ENCODE measurements around the gene MYO9A.

MYO9A gene

DNA sequence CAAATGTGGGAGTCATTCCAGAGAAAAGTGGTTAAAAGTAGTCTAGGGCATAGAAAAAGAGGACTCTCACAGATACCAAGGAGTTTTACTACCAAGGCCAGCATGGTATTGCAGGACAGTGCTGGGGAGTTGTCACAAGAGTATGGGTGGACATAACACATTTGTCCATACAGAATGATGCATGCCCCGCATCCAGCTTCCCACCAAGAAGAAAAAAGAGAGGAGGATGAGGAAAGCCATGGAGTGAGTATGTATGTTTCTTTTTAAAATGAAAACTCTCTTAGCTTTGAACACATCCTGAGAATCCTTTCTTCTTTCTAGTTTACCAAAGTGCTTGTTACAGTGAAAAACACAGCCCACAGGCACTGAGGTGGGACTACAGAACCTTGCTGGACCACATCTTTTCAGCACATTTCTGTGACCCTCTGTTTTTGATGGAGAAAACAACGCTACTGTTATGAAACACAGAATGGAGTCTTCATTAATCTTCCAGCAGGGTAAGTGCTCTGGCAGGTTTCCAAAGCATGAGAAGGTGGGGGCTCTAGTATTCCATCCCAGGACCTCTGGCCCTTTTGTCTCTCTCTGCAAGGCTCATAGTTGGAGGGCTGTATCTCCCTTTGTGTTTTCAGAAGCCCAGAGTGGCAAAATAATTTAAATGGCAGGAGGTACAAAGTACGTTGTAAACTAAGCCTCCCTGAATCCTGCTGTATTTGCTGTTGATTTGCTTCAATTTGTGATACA lies 294.9 kb downstream of the MYO9A start:
- Histone ChIP-seq H3K4me1 (ENCODE audit: control insufficient read depth in 1 of 2, insufficient read depth in 1 of 2, low read depth in 1 of 2, low read length in 1 of 2) (no peaks in the 10 kb centered on the region), H3K36me3 (no peaks in the 10 kb centered on the region), H3K9me3 (peaks cover 8% of the 10 kb centered on the region), H3K4me3 (ENCODE audit: low read depth in 1 of 2, low read length in 1 of 2) (no peak overlapping the region), H3K27ac (no peak overlapping the region), H3K27me3 (no peaks in the 10 kb centered on the region)
- TF ChIP-seq, protein P1, sequence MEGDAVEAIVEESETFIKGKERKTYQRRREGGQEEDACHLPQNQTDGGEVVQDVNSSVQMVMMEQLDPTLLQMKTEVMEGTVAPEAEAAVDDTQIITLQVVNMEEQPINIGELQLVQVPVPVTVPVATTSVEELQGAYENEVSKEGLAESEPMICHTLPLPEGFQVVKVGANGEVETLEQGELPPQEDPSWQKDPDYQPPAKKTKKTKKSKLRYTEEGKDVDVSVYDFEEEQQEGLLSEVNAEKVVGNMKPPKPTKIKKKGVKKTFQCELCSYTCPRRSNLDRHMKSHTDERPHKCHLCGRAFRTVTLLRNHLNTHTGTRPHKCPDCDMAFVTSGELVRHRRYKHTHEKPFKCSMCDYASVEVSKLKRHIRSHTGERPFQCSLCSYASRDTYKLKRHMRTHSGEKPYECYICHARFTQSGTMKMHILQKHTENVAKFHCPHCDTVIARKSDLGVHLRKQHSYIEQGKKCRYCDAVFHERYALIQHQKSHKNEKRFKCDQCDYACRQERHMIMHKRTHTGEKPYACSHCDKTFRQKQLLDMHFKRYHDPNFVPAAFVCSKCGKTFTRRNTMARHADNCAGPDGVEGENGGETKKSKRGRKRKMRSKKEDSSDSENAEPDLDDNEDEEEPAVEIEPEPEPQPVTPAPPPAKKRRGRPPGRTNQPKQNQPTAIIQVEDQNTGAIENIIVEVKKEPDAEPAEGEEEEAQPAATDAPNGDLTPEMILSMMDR (IDR thresholded peaks at IDR 0.05): no peak

DNA sequence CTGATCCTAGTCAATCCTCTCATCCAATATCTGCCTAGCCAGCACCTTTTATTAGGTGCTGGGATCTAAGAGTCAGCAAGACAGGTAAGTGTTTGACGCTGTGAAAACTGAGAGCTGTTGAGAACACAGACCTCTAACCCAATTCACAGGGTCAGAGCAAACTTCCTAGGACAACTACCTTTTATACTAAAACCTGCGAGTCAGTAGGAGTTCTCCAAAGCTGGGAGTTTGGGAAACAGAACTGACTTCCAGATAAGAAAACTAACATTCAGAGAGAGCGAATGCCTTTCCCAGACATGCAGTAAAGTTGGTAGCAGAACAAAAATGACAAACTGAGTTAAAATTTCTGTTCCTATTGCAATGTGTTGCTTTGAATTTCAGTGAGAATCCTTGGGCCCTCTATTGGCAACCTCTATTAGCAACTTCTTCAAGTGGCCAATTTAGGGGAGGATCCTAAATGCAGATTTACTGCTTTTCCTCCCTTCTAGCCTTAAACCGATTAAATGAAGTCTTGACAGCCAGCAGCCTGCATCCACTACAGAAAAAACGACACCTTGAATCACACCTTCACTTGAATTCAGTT lies 296.3 kb downstream of the MYO9A start:
- no peaks in the 10 kb centered on the region for H3K36me3 ChIP-seq
- H3K4me1 ChIP-seq (ENCODE audit: control insufficient read depth in 1 of 2, insufficient read depth in 1 of 2, low read depth in 1 of 2, low read length in 1 of 2): no peaks in the 10 kb centered on the region
- no peaks in the 10 kb centered on the region for H3K27me3 ChIP-seq
- no peak overlapping the region for H3K27ac ChIP-seq
- TF ChIP-seq, protein P1 (IDR thresholded peaks at IDR 0.05): no peak
- peaks cover 8% of the 10 kb centered on the region for H3K9me3 ChIP-seq
- no peak overlapping the region for H3K4me3 ChIP-seq (ENCODE audit: low read depth in 1 of 2, low read length in 1 of 2)

DNA sequence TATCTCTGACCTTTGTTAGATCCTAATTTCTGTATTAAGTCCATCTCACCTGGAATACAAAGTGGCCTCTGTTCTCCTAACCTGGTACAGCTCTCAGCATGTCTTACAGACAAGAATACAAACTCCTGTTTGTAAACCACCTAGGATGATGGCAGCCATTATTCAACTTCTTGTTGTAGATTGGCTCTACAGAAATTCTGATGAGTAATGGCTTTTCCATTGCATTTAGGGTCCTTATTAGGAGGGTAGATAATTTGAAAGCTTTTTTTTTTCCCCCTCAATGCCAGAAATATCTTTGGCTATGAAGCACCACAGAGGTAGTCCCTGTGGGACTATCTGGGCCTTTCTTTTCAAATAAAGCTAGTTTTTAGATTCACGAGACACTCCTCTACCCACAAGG lies 297.8 kb downstream of the MYO9A start:
- H3K4me3 ChIP-seq (ENCODE audit: low read depth in 1 of 2, low read length in 1 of 2): no peak overlapping the region

DNA sequence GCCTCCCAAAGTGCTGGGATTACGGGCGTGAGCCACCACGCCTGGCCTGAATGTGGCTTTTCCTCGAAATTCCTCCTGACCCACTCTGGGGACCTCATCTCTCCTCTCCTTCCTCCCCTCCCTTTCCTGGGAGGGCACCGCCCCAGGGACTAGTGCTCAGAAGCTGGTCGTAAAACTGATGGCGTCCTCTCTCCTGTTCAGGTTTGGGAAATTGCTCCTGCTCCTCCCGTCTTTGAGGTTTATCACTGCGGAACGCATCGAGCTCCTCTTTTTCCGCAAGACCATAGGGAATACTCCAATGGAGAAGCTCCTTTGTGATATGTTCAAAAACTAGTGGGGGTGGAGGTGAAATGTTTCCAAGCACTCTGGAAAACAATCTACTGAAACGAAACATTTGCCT lies 300.6 kb downstream of the MYO9A start:
- no peaks in the 10 kb centered on the region for H3K27me3 ChIP-seq
- no peaks in the 10 kb centered on the region for H3K4me1 ChIP-seq (ENCODE audit: control insufficient read depth in 1 of 2, insufficient read depth in 1 of 2, low read depth in 1 of 2, low read length in 1 of 2)
- TF ChIP-seq, protein P1 (IDR thresholded peaks at IDR 0.05): no peak

More for the DNA sequence above, 297.8 kb downstream of the MYO9A start:
- Histone ChIP-seq H3K9me3 (peaks cover 8% of the 10 kb centered on the region), H3K27ac (no peak overlapping the region), H3K4me1 (ENCODE audit: control insufficient read depth in 1 of 2, insufficient read depth in 1 of 2, low read depth in 1 of 2, low read length in 1 of 2) (no peaks in the 10 kb centered on the region), H3K27me3 (no peaks in the 10 kb centered on the region), H3K36me3 (no peaks in the 10 kb centered on the region)
- TF ChIP-seq, protein P1 (IDR thresholded peaks at IDR 0.05): no peak

DNA sequence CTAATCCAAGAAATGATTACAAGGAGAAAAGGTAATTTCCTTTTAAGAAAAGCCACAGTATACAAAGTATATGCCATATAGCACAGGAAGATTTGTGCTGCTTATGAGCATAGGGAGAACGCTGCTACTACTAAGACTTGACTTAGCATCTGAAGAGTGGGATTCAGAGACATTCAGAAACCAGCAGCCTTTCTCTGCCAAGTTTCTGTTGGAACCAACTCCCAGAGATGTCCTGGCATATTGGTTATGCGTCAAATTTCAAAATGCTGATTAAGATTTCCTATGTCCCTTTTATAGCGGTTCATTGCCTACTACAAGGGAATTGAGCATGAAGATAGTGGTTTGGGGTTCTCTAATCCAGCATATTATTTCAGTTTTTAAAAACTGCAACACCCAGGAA lies 302.6 kb downstream of the MYO9A start:
- Histone ChIP-seq H3K36me3 (no peaks in the 10 kb centered on the region), H3K27ac (no peak overlapping the region), H3K9me3 (no peaks in the 10 kb centered on the region), H3K4me3 (ENCODE audit: low read depth in 1 of 2, low read length in 1 of 2) (no peak overlapping the region), H3K4me1 (ENCODE audit: control insufficient read depth in 1 of 2, insufficient read depth in 1 of 2, low read depth in 1 of 2, low read length in 1 of 2) (no peaks in the 10 kb centered on the region), H3K27me3 (no peaks in the 10 kb centered on the region)
- TF ChIP-seq, protein P1 (IDR thresholded peaks at IDR 0.05): no peak

More for the DNA sequence above, 300.6 kb downstream of the MYO9A start:
- H3K4me3 ChIP-seq (ENCODE audit: low read depth in 1 of 2, low read length in 1 of 2): no peak overlapping the region
- no peak overlapping the region for H3K27ac ChIP-seq
- H3K9me3 ChIP-seq: no peaks in the 10 kb centered on the region
- H3K36me3 ChIP-seq: no peaks in the 10 kb centered on the region
